Esophagus squamous epithelium (tissue), 5 donors: Measurements from ENCODE around the gene LAMA5. TPM values are rescaled to one million over a fixed set of nuclear protein-coding genes. Genes with fewer than 3 reads are reported as not detected.

Source experiments
- DNase-seq: peaks from one replicate; lab custom pipeline; 2025; lab: John Stamatoyannopoulos, UW
- H3K27ac ChIP-seq, 4 donors: fragments of 200-600 bp; sonication (generic); one replicate each; pipeline ENCODE4 v1.5.1; 2016 to 2019; ENCODE audit warnings: mild to moderate bottlenecking in 1 of 4
- H3K27me3 ChIP-seq, 4 donors: fragments of 200-600 bp; sonication (generic); 1 replicate in 3 of 4; 2 replicates in 1 of 4; pipeline versions ENCODE4 v1.5.1 to v1.6.0; 2017 to 2021; ENCODE audit warnings: antibody characterized with exemption in 1 of 4
- H3K36me3 ChIP-seq, 3 donors: fragments of 200-600 bp; sonication (generic); one replicate each; pipeline ENCODE4 v1.5.1; 2016 to 2019
- H3K4me1 ChIP-seq, 3 donors: fragments of 200-600 bp; sonication (generic); one replicate each; pipeline ENCODE4 v1.5.1; 2017 to 2019
- H3K4me3 ChIP-seq, 4 donors: fragments of 200-600 bp; sonication (generic); 1 replicate in 3 of 4; 2 replicates in 1 of 4; pipeline ENCODE4 v1.5.1; 2016 to 2019; ENCODE audit warnings: mild to moderate bottlenecking in 2 of 4, moderate library complexity in 1 of 4
- H3K9me3 ChIP-seq, 3 donors: fragments of 200-600 bp; sonication (generic); one replicate each; pipeline ENCODE4 v1.5.1; 2016 to 2019
- POLR2A ChIP-seq, 4 donors: fragments of 450-650 bp; IDR thresholded peaks; one replicate each; pipeline ENCODE4 v1.6.1; 2017; ENCODE audit warnings: antibody characterized with exemption in 4 of 4, mild to moderate bottlenecking in 4 of 4, moderate library complexity in 3 of 4
- WGBS, 2 donors: methylation state at CpG; one replicate each; pipeline ENCODE4 v1.1.5; 2018; 5-methylcytosine and 5-hydroxymethylcytosine counted together
- intact Hi-C: fragments of 100-400 bp; cut with DNase I; formaldehyde crosslinking; loops from one replicate; pipeline ENCODE4 v1.15.0; 2022
- total RNA-seq, 4 donors: library from RNA; depleted of rRNA; stranded (reverse); fragments of >200 nt; gene quantifications; one replicate each; pipeline ENCODE4 v1.1.0, GENCODE V29; 2016
- TF ChIP-seq, protein P1 (sequence below), 6 experiments: fragments of 450-650 bp in 4 of 6; fragments of 200-600 bp in 2 of 6; sonication (generic) in 2 of 6; IDR thresholded peaks; one replicate each; pipeline ENCODE4 v1.5.1; 2016 to 2019; ENCODE audit warnings: antibody characterized with exemption in 6 of 6, mild to moderate bottlenecking in 4 of 6, moderate library complexity in 4 of 6
- donor health status: DM: yes; HTN: yes; CAD: no.

Gene LAMA5
- total RNA-seq, 4 donors from 2014 or later = 60.4 to 127 (median 98.9) TPM

- Histone ChIP-seq H3K36me3 (peaks cover 55 to 100% (median 83%) of the 10 kb centered on the region in 3 donors), H3K4me3 (no peak overlapping the region), H3K4me1 (peaks cover 0 to 8% (median 0%) of the 10 kb centered on the region in 3 donors), H3K27ac (no peak overlapping the region), H3K9me3 (no peaks in the 10 kb centered on the region), H3K27me3 (no peaks in the 10 kb centered on the region)
- TF ChIP-seq, protein P1, sequence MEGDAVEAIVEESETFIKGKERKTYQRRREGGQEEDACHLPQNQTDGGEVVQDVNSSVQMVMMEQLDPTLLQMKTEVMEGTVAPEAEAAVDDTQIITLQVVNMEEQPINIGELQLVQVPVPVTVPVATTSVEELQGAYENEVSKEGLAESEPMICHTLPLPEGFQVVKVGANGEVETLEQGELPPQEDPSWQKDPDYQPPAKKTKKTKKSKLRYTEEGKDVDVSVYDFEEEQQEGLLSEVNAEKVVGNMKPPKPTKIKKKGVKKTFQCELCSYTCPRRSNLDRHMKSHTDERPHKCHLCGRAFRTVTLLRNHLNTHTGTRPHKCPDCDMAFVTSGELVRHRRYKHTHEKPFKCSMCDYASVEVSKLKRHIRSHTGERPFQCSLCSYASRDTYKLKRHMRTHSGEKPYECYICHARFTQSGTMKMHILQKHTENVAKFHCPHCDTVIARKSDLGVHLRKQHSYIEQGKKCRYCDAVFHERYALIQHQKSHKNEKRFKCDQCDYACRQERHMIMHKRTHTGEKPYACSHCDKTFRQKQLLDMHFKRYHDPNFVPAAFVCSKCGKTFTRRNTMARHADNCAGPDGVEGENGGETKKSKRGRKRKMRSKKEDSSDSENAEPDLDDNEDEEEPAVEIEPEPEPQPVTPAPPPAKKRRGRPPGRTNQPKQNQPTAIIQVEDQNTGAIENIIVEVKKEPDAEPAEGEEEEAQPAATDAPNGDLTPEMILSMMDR (IDR thresholded peaks at IDR 0.05) = no peak
- TF ChIP-seq POLR2A (IDR thresholded peaks at IDR 0.05) = no peak
- DNase-seq = no peak
- WGBS, 2 donors = 92 to 93% methylated on average over 5 to 13 of the region's 37 CpGs
- intact Hi-C loops = no loop called here
Observed at GRCh38 chr20:62329389-62330377, 37.4 kb downstream of the LAMA5 start.

- intact Hi-C loops = no loop called here
- H3K9me3 ChIP-seq = no peaks in the 10 kb centered on the region
- DNase-seq = no peak
- H3K4me3 ChIP-seq = no peak overlapping the region
- peaks cover 3 to 15% (median 4%) of the 10 kb centered on the region in 3 donors for H3K4me1 ChIP-seq
- WGBS, 2 donors = 85 to 100% methylated on average over 1 to 9 of the region's 26 CpGs
- TF ChIP-seq, protein P1 (IDR thresholded peaks at IDR 0.05) = no peak
- no peak for TF ChIP-seq POLR2A (IDR thresholded peaks at IDR 0.05)
- no peaks in the 10 kb centered on the region for H3K27me3 ChIP-seq
- peaks cover 50 to 100% (median 86%) of the 10 kb centered on the region in 3 donors for H3K36me3 ChIP-seq
- no peak overlapping the region for H3K27ac ChIP-seq
Observed at GRCh38 chr20:62328684-62329388, 38.3 kb downstream of the LAMA5 start.

DNA sequence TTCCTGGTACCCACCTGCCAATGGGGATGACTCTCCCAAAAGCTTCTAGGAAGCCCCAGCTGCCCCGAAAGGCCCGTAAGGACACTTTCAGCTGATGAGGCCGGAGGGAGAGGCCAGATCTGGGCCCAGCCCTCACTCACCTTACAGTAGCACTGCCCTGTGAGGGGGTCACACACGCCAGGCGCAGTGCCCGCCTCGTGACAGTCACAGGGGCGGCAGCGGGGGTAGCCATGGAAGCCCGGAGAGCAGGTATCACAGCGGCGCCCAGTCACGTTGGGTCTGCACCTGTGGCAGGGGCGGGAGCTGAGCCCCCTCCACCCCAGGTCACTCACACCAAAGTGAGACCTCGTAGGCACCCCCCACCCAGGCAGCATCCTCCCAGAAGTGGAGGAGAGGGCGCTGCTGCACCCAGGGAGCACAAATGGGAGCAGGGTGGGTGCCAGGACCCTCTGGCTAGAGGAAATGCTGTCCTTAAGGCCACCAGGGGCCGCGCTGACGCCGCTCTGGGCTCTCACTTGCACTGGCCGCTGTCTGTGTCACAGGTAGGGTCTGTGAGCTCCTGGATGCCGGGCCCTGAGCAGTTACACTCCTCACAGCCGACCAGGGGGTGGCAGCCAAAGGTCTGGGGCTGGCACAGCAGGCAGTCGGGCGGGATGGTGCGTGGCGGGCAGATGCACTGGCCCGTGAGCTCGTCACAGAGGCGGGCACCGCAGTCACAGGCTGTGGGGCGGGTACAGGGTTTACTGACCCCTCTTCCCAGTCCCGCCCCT lies 39.2 kb downstream of the LAMA5 start:
- TF ChIP-seq, protein P1 (IDR thresholded peaks at IDR 0.05) = no peak
- no peak for TF ChIP-seq POLR2A (IDR thresholded peaks at IDR 0.05)
- Histone ChIP-seq H3K27me3 (no peaks in the 10 kb centered on the region), H3K4me1 (peaks cover 9 to 24% (median 11%) of the 10 kb centered on the region in 3 donors), H3K27ac (no peak overlapping the region), H3K4me3 (no peak overlapping the region), H3K36me3 (peaks cover 41 to 100% (median 83%) of the 10 kb centered on the region in 3 donors), H3K9me3 (no peaks in the 10 kb centered on the region)
- intact Hi-C loops = no loop called here
- WGBS, 2 donors = 100% methylated on average over 2 of the region's 33 CpGs
- DNase-seq = no peak

- H3K27ac ChIP-seq = no peak overlapping the region
- H3K36me3 ChIP-seq = peaks cover 33 to 100% (median 76%) of the 10 kb centered on the region in 3 donors
- intact Hi-C loops = no loop called here
- 100% methylated on average over 2 of the region's 30 CpGs; no CpG with 5 or more reads in 1 of the 2 donors for WGBS, 2 donors
- TF ChIP-seq, protein P1 (IDR thresholded peaks at IDR 0.05) = no peak
- TF ChIP-seq POLR2A (IDR thresholded peaks at IDR 0.05) = no peak
- no peaks in the 10 kb centered on the region for H3K27me3 ChIP-seq
- no peak overlapping the region for H3K4me3 ChIP-seq
- no peak for DNase-seq
- peaks cover 9 to 30% (median 11%) of the 10 kb centered on the region in 3 donors for H3K4me1 ChIP-seq
- no peaks in the 10 kb centered on the region for H3K9me3 ChIP-seq
Observed at GRCh38 chr20:62326959-62327725, 40.0 kb downstream of the LAMA5 start.
